HK-2 (cell line): Measurements from ENCODE around the gene DSG4.
"Not testable (repeated sequence)": the region's sequence is repeated elsewhere in the genome, so short reads cannot be mapped to it uniquely, and the experiment has no call there.

ENCODE experiments used
- DNase-seq: peaks from one replicate; pipeline ENCODE4 v3.0.0-alpha.2; 2018; ENCODE audit not compliant: unreplicated experiment

Gene DSG4

GRCh38 chr18:31376477-31376876, at the start of gene DSG4:
Gene DSG4, plus strand, starts transcription at chr18:31376777. Its CDS starts 135 bp downstream, at chr18:31376912.
- no peak for DNase-seq

- no peak for DNase-seq
Measured at GRCh38 chr18:31329787-31330438, 46.7 kb upstream of the DSG4 start.

- DNase-seq = no peak
Measured at GRCh38 chr18:31343454-31343853, 33.1 kb upstream of the DSG4 start.

- not testable (repeated sequence) for DNase-seq
Measured at GRCh38 chr18:31353336-31353735, 23.2 kb upstream of the DSG4 start.

GRCh38 chr18:31354990-31355389, 21.6 kb upstream of the DSG4 start:
- no peak for DNase-seq

- DNase-seq = no peak
Measured at GRCh38 chr18:31356025-31356424, 20.6 kb upstream of the DSG4 start.

- no peak for DNase-seq
Measured at GRCh38 chr18:31364190-31364589, 12.4 kb upstream of the DSG4 start.

GRCh38 chr18:31369478-31369877, 7.1 kb upstream of the DSG4 start:
- no peak for DNase-seq

- DNase-seq = no peak
Measured at GRCh38 chr18:31371989-31372388, 4.6 kb upstream of the DSG4 start.

- no peak for DNase-seq
Measured at GRCh38 chr18:31373641-31374040, 2.9 kb upstream of the DSG4 start.

GRCh38 chr18:31380912-31381311, 4.3 kb downstream of the DSG4 start:
- no peak for DNase-seq

GRCh38 chr18:31382107-31382506, 5.5 kb downstream of the DSG4 start:
- no peak for DNase-seq

GRCh38 chr18:31386741-31387140, 10.2 kb downstream of the DSG4 start:
- DNase-seq = peak; percentile 40

- no peak for DNase-seq
Measured at GRCh38 chr18:31393286-31393685, 16.7 kb downstream of the DSG4 start.

GRCh38 chr18:31396796-31397612, 20.4 kb downstream of the DSG4 start:
- DNase-seq = no peak

GRCh38 chr18:31398191-31398590, 21.6 kb downstream of the DSG4 start:
- no peak for DNase-seq

- no peak for DNase-seq
Measured at GRCh38 chr18:31399306-31400032, 22.9 kb downstream of the DSG4 start.

GRCh38 chr18:31401156-31402025, 24.8 kb downstream of the DSG4 start:
- no peak for DNase-seq

GRCh38 chr18:31402026-31402373, 25.4 kb downstream of the DSG4 start:
- DNase-seq = no peak

GRCh38 chr18:31403409-31403808, 26.8 kb downstream of the DSG4 start:
- DNase-seq = no peak

GRCh38 chr18:31407649-31408048, 31.1 kb downstream of the DSG4 start:
- DNase-seq = no peak

- DNase-seq = no peak
Measured at GRCh38 chr18:31409276-31409675, 32.7 kb downstream of the DSG4 start.
